Caco-2 (cell line): ENCODE data around the gene ZMYND12. TPM values are rescaled to one million over a fixed set of nuclear protein-coding genes. Genes with fewer than 3 reads are reported as not detected.

Experiments
- BruUV-seq: library from RNA; stranded (reverse); fragments of 400-500 nt; replicated peaks from 2 replicates; lab custom pipeline; 2021; lab: Mats Ljungman, UMichigan
- CTCF ChIA-PET: fragments of 300-600 bp; sonication (Branson Sonifier 250); formaldehyde crosslinking; loops from one replicate; lab custom pipeline; 2022; ENCODE audit warnings: antibody characterized with exemption; lab: Charles Lee
- POLR2A ChIA-PET: fragments of 300-600 bp; sonication (Branson Sonifier 250); formaldehyde crosslinking; loops from one replicate; lab custom pipeline; 2022; ENCODE audit warnings: antibody characterized with exemption; lab: Charles Lee
- DNase-seq, 2 experiments: peaks; one replicate each; pipeline versions ENCODE4 v3.0.0 to v3.0.0-alpha.2; 2020 to 2022
- H3K27me3 ChIP-seq: replicated peaks from 2 replicates; pipeline ENCODE4 v1.6.0; 2011; ENCODE audit warnings: low read length; ENCODE audit not compliant: control insufficient read depth, insufficient read depth
- H3K36me3 ChIP-seq: 2 replicates; pipeline ENCODE4 v1.5.1; 2011; ENCODE audit warnings: low read length; ENCODE audit not compliant: control insufficient read depth, insufficient read depth
- H3K4me1 ChIP-seq: fragments of 250-450 bp; sonication (Bioruptor Pico); 2 replicates; pipeline ENCODE4 v1.5.1; 2020; ENCODE audit warnings: mild to moderate bottlenecking
- H3K4me3 ChIP-seq: 2 replicates; pipeline ENCODE4 v1.5.1; 2011; ENCODE audit warnings: low read depth, mild to moderate bottlenecking, control low read depth, low read length
- H3K9me3 ChIP-seq: fragments of 250-450 bp; sonication (Bioruptor Pico); 2 replicates; pipeline ENCODE4 v1.5.1; 2020; ENCODE audit warnings: mild to moderate bottlenecking, moderate library complexity
- H3K27ac Mint-ChIP-seq: one replicate; pipeline ENCODE4 v1.8.0; 2022; ENCODE audit warnings: mixed read lengths; ENCODE audit not compliant: unreplicated experiment
- H3K27me3 Mint-ChIP-seq: one replicate; pipeline ENCODE4 v1.8.0; 2022; ENCODE audit warnings: mixed read lengths; ENCODE audit not compliant: insufficient read depth, unreplicated experiment
- H3K36me3 Mint-ChIP-seq: one replicate; pipeline ENCODE4 v1.8.0; 2022; ENCODE audit warnings: mild to moderate bottlenecking, mixed read lengths; ENCODE audit not compliant: insufficient read depth, unreplicated experiment
- H3K4me1 Mint-ChIP-seq: one replicate; pipeline ENCODE4 v1.8.0; 2022; ENCODE audit warnings: low read depth, mixed read lengths; ENCODE audit not compliant: unreplicated experiment
- H3K4me3 Mint-ChIP-seq: one replicate; pipeline ENCODE4 v1.8.0; 2022; ENCODE audit warnings: mild to moderate bottlenecking, moderate library complexity, mixed read lengths; ENCODE audit not compliant: unreplicated experiment
- H3K9me3 Mint-ChIP-seq: one replicate; pipeline ENCODE4 v1.8.0; 2022; ENCODE audit warnings: mixed read lengths; ENCODE audit not compliant: unreplicated experiment
- CTCF ChIP-seq, 2 experiments: fragments of 200-600 bp in 1 of 2; IDR thresholded peaks; 1 replicate in 1 of 2; 2 replicates in 1 of 2; pipeline versions ENCODE4 v1.5.1 to v1.8.0; 2011 to 2022; ENCODE audit warnings: antibody characterized with exemption in 1 of 2, control low read depth in 1 of 2, inconsistent platforms in 1 of 2, low read depth in 1 of 2, low read length in 1 of 2, mild to moderate bottlenecking in 1 of 2, moderate library complexity in 1 of 2; ENCODE audit not compliant: insufficient read depth in 1 of 2, severe bottlenecking in 1 of 2, unreplicated experiment in 1 of 2
- intact Hi-C: fragments of 100-400 bp; cut with micrococcal nuclease; formaldehyde crosslinking; loops from one replicate; pipeline ENCODE4 v1.10.0; 2022; ENCODE audit not compliant: unreplicated experiment
- total RNA-seq: library from RNA; stranded (reverse); gene quantifications from 2 replicates; pipeline ENCODE4 v1.2.3, GENCODE V29; 2022

The ZMYND12 gene
- total RNA-seq, 1 experiment from 2014 or later: 0.36 TPM

GRCh38 chr1:42380586-42381279, 75.1 kb downstream of the ZMYND12 start, which contains the start of gene RIMKLA:
Gene RIMKLA (plus strand): TSS chr1:42380792. CDS start chr1:42380935, 143 bp downstream.
- no peaks in the 10 kb centered on the region for H3K4me1 Mint-ChIP-seq
- Histone ChIP-seq H3K4me3 (peak within 1 kb of the TSS; percentile 45), H3K36me3 (no peaks in the 10 kb centered on the region), H3K27me3 (no peaks in the 10 kb centered on the region), H3K4me1 (no peaks in the 10 kb centered on the region), H3K9me3 (no peaks in the 10 kb centered on the region)
- no peak for TF ChIP-seq CTCF (IDR thresholded peaks at IDR 0.05; ENCODE audit: insufficient read depth in 1 of 2, low read depth in 1 of 2, low read length in 1 of 2, severe bottlenecking in 1 of 2, unreplicated experiment in 1 of 2)
- no peak within 1 kb of the TSS for H3K27ac Mint-ChIP-seq
- no peaks in the 10 kb centered on the region for H3K36me3 Mint-ChIP-seq
- H3K27me3 Mint-ChIP-seq: no peaks in the 10 kb centered on the region
- intact Hi-C loops: loop anchor here (2.0 kb wide), 1 partner anchor 46 kb away; the partner anchor contains the start of gene FOXJ3
- CTCF ChIA-PET: no interaction called here
- no peaks in the 10 kb centered on the region for H3K9me3 Mint-ChIP-seq
- peak; percentile 40 to 74 for DNase-seq
- POLR2A ChIA-PET: no interaction called here
- peak within 1 kb of the TSS; percentile 72 for H3K4me3 Mint-ChIP-seq
- BruUV-seq: no TSS peak

Other genes starting within 250 kb of the ZMYND12 start
- gene FOXJ3, start 120.8 kb downstream of the ZMYND12 start, total RNA-seq: 60.2 and 66.7 TPM in 2 replicates
- gene RIMKLA, start 75.2 kb downstream of the ZMYND12 start, total RNA-seq: 10.6 and 12.4 TPM in 2 replicates
- gene PPCS, start 521 bp upstream of the ZMYND12 start, total RNA-seq: 41.0 and 42.9 TPM in 2 replicates
- gene CCDC30, start 7.3 kb upstream of the ZMYND12 start, total RNA-seq: 1.3 and 1.4 TPM in 2 replicates
- gene PPIH, start 202.4 kb upstream of the ZMYND12 start, total RNA-seq: 54.7 and 58.2 TPM in 2 replicates
- gene YBX1, start 226.4 kb upstream of the ZMYND12 start, total RNA-seq: 567 and 622 TPM in 2 replicates